ENCODE data around the gene CYLD. TPM values are rescaled to one million over a fixed set of nuclear protein-coding genes. Genes with fewer than 3 reads are reported as not detected.
A peak's percentile ranks its signal among the peaks of the same experiment; 100 is the strongest.

The CYLD gene
- total and polyA plus RNA-seq, 4 experiments from 2014 or later = 206 to 299 (median 274) TPM

DNA sequence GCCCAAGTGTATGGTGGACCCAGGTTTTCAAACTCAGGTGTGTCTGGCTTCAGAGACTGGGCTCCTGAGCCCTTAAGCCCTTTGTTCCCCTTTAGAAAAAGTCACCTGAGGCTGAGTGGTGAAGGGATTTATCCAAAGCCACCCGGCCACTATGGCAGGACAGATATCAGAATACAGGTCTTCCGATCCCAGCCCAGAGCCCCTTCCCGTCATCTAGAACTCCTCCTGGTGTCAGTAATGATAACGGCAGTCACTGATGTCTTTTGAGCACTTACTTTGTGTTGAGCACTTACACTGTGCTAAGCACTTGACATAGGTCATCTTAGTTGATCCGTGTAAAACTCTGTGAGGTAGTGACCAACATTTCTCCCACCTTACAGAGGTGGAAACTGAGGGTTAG, 31.9 kb upstream of the CYLD start:
- peak overlapping the region in 2 of 8 donors; percentile 4 to 20 for H3K4me3 Mint-ChIP-seq
- POLR2A ChIA-PET (ENCODE audit: partially characterized antibody) = interaction anchor here (1.6 to 2.5 kb wide), 5 partner anchors 15 to 43 kb away, joined by 5 to 17 read pairs (median 7); partner anchors contain the start of genes CYLD and SNX20
- CTCF ChIA-PET (ENCODE audit: partially characterized antibody) = interaction anchor here (1.3 to 2.5 kb wide), 2 partner anchors 11 to 34 kb away, joined by 5 to 10 read pairs; no protein-coding TSS in a partner anchor
- no peaks in the 10 kb centered on the region for H3K27me3 ChIP-seq (ENCODE audit: insufficient read depth, low read length)
- intact Hi-C loops (cut with micrococcal nuclease) = no loop called here
- no peaks in the 10 kb centered on the region for H3K27me3 Mint-ChIP-seq
- H3K27ac ChIP-seq (ENCODE audit: low read depth, low read length) = no peak overlapping the region
- H3K4me1 ChIP-seq (ENCODE audit: insufficient read depth, low read length) = peaks cover 26% of the 10 kb centered on the region
- peaks cover 19 to 53% of the 10 kb centered on the region in 2 donors for H3K36me3 Mint-ChIP-seq
- no peaks in the 10 kb centered on the region for H3K9me3 ChIP-seq (ENCODE audit: control insufficient read depth in 1 of 2, low read length in 2 of 2)
- H3K27ac Mint-ChIP-seq = peak overlapping the region; percentile 26 to 64 (median 49)
- no peak overlapping the region for H3K4me3 ChIP-seq (ENCODE audit: low read length in 2 of 2)
- no peak for DNase-seq
- peaks cover 0 to 8% (median 6%) of the 10 kb centered on the region in 8 donors for H3K9me3 Mint-ChIP-seq
- peaks cover 6% of the 10 kb centered on the region for H3K36me3 ChIP-seq (ENCODE audit: insufficient read depth, low read length)
- H3K4me1 Mint-ChIP-seq = peaks cover 34 to 57% (median 47%) of the 10 kb centered on the region in 4 donors

DNA sequence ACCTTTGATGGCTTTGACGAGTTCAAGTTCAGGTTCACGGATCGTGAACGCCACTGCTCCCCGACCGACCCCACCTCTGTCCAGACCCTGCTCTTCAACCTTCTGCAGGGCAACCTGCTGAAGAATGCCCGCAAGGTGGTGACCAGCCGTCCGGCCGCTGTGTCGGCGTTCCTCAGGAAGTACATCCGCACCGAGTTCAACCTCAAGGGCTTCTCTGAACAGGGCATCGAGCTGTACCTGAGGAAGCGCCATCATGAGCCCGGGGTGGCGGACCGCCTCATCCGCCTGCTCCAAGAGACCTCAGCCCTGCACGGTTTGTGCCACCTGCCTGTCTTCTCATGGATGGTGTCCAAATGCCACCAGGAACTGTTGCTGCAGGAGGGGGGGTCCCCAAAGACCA, 30.8 kb upstream of the CYLD start:
- Histone ChIP-seq H3K9me3 (ENCODE audit: control insufficient read depth in 1 of 2, low read length in 2 of 2) (no peaks in the 10 kb centered on the region), H3K4me3 (ENCODE audit: low read length in 2 of 2) (no peak overlapping the region), H3K27ac (ENCODE audit: low read depth, low read length) (no peak overlapping the region), H3K36me3 (ENCODE audit: insufficient read depth, low read length) (peaks cover 10% of the 10 kb centered on the region), H3K4me1 (ENCODE audit: insufficient read depth, low read length) (peaks cover 26% of the 10 kb centered on the region), H3K27me3 (ENCODE audit: insufficient read depth, low read length) (no peaks in the 10 kb centered on the region)
- no peak for DNase-seq
- H3K27ac Mint-ChIP-seq = peak overlapping the region in 1 of 7 donors; percentile 60
- ChIA-PET CTCF (ENCODE audit: partially characterized antibody) (interaction anchor here (1.3 kb wide), 1 partner anchor 46 kb away, joined by 3 read pairs; no protein-coding TSS in a partner anchor), POLR2A (ENCODE audit: partially characterized antibody) (interaction anchor here (1.7 kb wide), 1 partner anchor 30 kb away, joined by 5 read pairs; the partner anchor contains the start of gene SNX20)
- peaks cover 11 to 47% of the 10 kb centered on the region in 2 donors for H3K36me3 Mint-ChIP-seq
- H3K4me1 Mint-ChIP-seq = peaks cover 29 to 47% (median 38%) of the 10 kb centered on the region in 4 donors
- no peaks in the 10 kb centered on the region for H3K27me3 Mint-ChIP-seq
- H3K9me3 Mint-ChIP-seq = peaks cover 0 to 2% (median 0%) of the 10 kb centered on the region in 8 donors
- intact Hi-C loops (cut with micrococcal nuclease) = no loop called here
- H3K4me3 Mint-ChIP-seq = no peak overlapping the region

DNA sequence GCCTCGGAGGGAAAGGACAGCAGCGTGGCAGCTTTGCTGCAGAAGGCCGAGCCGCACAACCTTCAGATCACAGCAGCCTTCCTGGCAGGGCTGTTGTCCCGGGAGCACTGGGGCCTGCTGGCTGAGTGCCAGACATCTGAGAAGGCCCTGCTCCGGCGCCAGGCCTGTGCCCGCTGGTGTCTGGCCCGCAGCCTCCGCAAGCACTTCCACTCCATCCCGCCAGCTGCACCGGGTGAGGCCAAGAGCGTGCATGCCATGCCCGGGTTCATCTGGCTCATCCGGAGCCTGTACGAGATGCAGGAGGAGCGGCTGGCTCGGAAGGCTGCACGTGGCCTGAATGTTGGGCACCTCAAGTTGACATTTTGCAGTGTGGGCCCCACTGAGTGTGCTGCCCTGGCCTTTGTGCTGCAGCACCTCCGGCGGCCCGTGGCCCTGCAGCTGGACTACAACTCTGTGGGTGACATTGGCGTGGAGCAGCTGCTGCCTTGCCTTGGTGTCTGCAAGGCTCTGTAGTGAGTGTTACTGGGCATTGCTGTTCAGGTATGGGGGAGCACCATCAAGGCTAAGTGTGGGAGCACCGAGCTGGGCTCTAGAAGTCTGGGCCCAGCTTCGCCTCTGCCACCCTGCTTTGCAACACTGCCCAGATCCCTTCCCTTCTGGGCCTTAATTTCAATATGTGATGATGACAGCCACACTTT, 29.9 kb upstream of the CYLD start:
- Histone ChIP-seq H3K36me3 (ENCODE audit: insufficient read depth, low read length) (peaks cover 12% of the 10 kb centered on the region), H3K27ac (ENCODE audit: low read depth, low read length) (no peak overlapping the region), H3K27me3 (ENCODE audit: insufficient read depth, low read length) (no peaks in the 10 kb centered on the region), H3K4me1 (ENCODE audit: insufficient read depth, low read length) (peaks cover 26% of the 10 kb centered on the region), H3K4me3 (ENCODE audit: low read length in 2 of 2) (no peak overlapping the region), H3K9me3 (ENCODE audit: control insufficient read depth in 1 of 2, low read length in 2 of 2) (no peaks in the 10 kb centered on the region)
- Mint-ChIP-seq H3K27me3 (no peaks in the 10 kb centered on the region), H3K4me3 (no peak overlapping the region), H3K9me3 (peaks cover 0 to 2% (median 0%) of the 10 kb centered on the region in 8 donors), H3K36me3 (peaks cover 11 to 53% of the 10 kb centered on the region in 2 donors), H3K4me1 (peaks cover 26 to 41% (median 34%) of the 10 kb centered on the region in 4 donors), H3K27ac (peak overlapping the region in 3 of 7 donors; percentile 41 to 60 (median 52))
- no peak for DNase-seq
- intact Hi-C loops (cut with micrococcal nuclease) = no loop called here
- POLR2A ChIA-PET (ENCODE audit: partially characterized antibody) = no interaction called here
- CTCF ChIA-PET (ENCODE audit: partially characterized antibody) = no interaction called here

DNA sequence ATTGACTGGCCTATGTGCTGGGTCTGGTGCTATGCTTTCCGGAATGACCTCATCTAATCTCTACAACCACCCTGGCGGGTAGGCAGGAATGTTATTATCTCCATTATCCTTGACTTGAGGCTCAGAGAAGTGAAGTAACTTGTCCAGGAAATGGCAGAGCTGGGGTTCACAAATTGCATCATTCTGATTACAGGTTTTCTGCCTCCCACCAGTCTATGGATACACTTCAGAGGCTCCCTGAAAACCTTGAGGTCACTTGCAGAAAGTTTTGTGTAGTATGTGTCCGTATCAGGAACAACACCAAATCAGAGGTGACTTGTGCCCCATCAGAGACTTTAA, 29.4 kb upstream of the CYLD start:
- H3K4me3 Mint-ChIP-seq = no peak overlapping the region
- no peak overlapping the region for H3K27ac ChIP-seq (ENCODE audit: low read depth, low read length)

DNA sequence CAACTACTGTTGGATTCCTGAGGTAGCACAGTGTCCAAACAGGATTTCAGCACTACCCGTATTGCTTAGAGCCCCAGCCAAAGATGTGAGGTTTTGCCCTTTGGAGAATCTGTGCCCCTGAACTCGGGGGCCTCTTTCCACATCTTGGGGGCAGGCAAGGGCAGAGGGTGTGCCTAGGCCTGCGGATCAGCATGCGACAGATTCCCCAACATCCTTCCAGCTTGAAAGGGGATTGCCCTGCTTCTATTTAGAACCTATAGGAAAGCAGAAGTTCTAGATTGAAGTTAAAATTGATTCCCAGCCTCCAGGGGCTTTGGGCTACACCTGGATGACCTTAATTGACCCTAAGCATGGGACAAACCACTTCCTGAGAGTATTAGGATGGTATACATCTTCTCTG, 28.9 kb upstream of the CYLD start:
- CTCF ChIA-PET (ENCODE audit: partially characterized antibody) = interaction anchor here (1.3 to 2.0 kb wide), 2 partner anchors 10 to 93 kb away, joined by 3 to 8 read pairs; no protein-coding TSS in a partner anchor
- no peak overlapping the region for H3K4me3 Mint-ChIP-seq

More for the DNA sequence above, 29.4 kb upstream of the CYLD start:
- CTCF ChIA-PET (ENCODE audit: partially characterized antibody) = no interaction called here
- H3K27ac Mint-ChIP-seq = peak overlapping the region in 2 of 7 donors; percentile 52 to 60
- POLR2A ChIA-PET (ENCODE audit: partially characterized antibody) = no interaction called here
- H3K9me3 ChIP-seq (ENCODE audit: control insufficient read depth in 1 of 2, low read length in 2 of 2) = no peaks in the 10 kb centered on the region
- H3K9me3 Mint-ChIP-seq = no peaks in the 10 kb centered on the region
- no peak for DNase-seq
- no peaks in the 10 kb centered on the region for H3K27me3 Mint-ChIP-seq
- intact Hi-C loops (cut with micrococcal nuclease) = no loop called here
- no peak overlapping the region for H3K4me3 ChIP-seq (ENCODE audit: low read length in 2 of 2)
- H3K4me1 ChIP-seq (ENCODE audit: insufficient read depth, low read length) = peaks cover 26% of the 10 kb centered on the region
- H3K27me3 ChIP-seq (ENCODE audit: insufficient read depth, low read length) = no peaks in the 10 kb centered on the region
- peaks cover 22 to 38% (median 31%) of the 10 kb centered on the region in 4 donors for H3K4me1 Mint-ChIP-seq
- peaks cover 7 to 54% of the 10 kb centered on the region in 2 donors for H3K36me3 Mint-ChIP-seq
- H3K36me3 ChIP-seq (ENCODE audit: insufficient read depth, low read length) = peaks cover 12% of the 10 kb centered on the region

DNA sequence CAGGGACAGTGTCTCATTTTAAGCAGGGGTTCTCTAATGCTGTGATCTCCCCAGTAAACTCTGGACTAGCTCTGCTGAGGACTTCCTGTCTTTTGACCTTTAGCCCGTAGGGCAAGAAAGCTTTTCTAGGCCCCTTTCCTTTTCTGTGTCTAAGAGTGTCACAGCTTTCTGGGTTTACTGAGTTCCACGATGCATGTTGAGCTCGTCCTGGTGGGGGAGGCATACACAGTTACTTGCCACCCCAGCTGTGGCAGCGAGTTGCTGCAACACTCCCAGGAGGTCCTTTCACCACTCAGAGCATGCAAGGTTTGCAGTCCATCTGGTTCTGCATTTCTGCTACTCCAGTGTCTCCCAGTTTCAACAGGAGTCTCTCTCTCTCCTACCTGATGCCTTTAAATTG, 24.8 kb upstream of the CYLD start:
- no peak for DNase-seq
- Mint-ChIP-seq H3K4me1 (peaks cover 8 to 32% (median 20%) of the 10 kb centered on the region in 4 donors), H3K27me3 (no peaks in the 10 kb centered on the region), H3K4me3 (no peak overlapping the region), H3K9me3 (peaks cover 0 to 2% (median 0%) of the 10 kb centered on the region in 8 donors), H3K27ac (no peak overlapping the region), H3K36me3 (peaks cover 8 to 39% of the 10 kb centered on the region in 2 donors)
- H3K4me1 ChIP-seq (ENCODE audit: insufficient read depth, low read length) = peaks cover 12% of the 10 kb centered on the region
- H3K27ac ChIP-seq (ENCODE audit: low read depth, low read length) = no peak overlapping the region
- H3K4me3 ChIP-seq (ENCODE audit: low read length in 2 of 2) = no peak overlapping the region
- no peaks in the 10 kb centered on the region for H3K9me3 ChIP-seq (ENCODE audit: control insufficient read depth in 1 of 2, low read length in 2 of 2)
- ChIA-PET CTCF (ENCODE audit: partially characterized antibody) (interaction anchor here (0.7 to 2.7 kb wide), 4 partner anchors 13 to 89 kb away, joined by 3 to 11 read pairs (median 9); partner anchors contain the start of gene CYLD), POLR2A (ENCODE audit: partially characterized antibody) (interaction anchor here (0.9 to 1.1 kb wide), 2 partner anchors 25 to 30 kb away, joined by 3 to 4 read pairs; partner anchors contain the start of gene CYLD)
- peaks cover 12% of the 10 kb centered on the region for H3K36me3 ChIP-seq (ENCODE audit: insufficient read depth, low read length)
- no peaks in the 10 kb centered on the region for H3K27me3 ChIP-seq (ENCODE audit: insufficient read depth, low read length)
- intact Hi-C loops (cut with micrococcal nuclease) = no loop called here

More for the DNA sequence above, 28.9 kb upstream of the CYLD start:
- peak overlapping the region in 1 of 7 donors; percentile 56 for H3K27ac Mint-ChIP-seq
- peaks cover 4 to 51% of the 10 kb centered on the region in 2 donors for H3K36me3 Mint-ChIP-seq
- no peak for DNase-seq
- H3K9me3 Mint-ChIP-seq = no peaks in the 10 kb centered on the region
- H3K9me3 ChIP-seq (ENCODE audit: control insufficient read depth in 1 of 2, low read length in 2 of 2) = no peaks in the 10 kb centered on the region
- H3K27me3 Mint-ChIP-seq = no peaks in the 10 kb centered on the region
- H3K27me3 ChIP-seq (ENCODE audit: insufficient read depth, low read length) = no peaks in the 10 kb centered on the region
- H3K4me1 ChIP-seq (ENCODE audit: insufficient read depth, low read length) = peaks cover 23% of the 10 kb centered on the region
- intact Hi-C loops (cut with micrococcal nuclease) = no loop called here
- no peak overlapping the region for H3K27ac ChIP-seq (ENCODE audit: low read depth, low read length)
- no peak overlapping the region for H3K4me3 ChIP-seq (ENCODE audit: low read length in 2 of 2)
- H3K4me1 Mint-ChIP-seq = peaks cover 18 to 36% (median 28%) of the 10 kb centered on the region in 4 donors
- H3K36me3 ChIP-seq (ENCODE audit: insufficient read depth, low read length) = peaks cover 12% of the 10 kb centered on the region
- POLR2A ChIA-PET (ENCODE audit: partially characterized antibody) = no interaction called here

DNA sequence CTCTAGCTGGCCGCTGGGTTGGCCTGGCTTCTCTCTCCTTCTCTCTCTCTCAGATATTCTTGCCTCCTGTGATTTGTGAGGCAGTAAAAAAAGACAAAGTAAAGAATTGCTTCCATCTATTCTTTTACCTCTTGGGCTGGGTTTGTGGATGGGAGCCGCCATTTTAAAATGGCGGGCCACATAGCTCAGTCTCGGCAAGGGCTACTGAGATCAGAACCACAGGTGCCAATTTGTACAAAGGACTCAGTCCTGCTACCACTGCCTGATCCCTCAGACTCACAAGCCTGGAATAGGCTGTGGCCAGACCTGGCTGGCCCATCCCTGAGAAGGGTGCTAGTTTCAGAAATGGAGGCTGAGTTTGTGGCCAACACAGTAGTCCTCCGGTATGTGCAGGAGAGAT, 24.4 kb upstream of the CYLD start:
- no peaks in the 10 kb centered on the region for H3K27me3 ChIP-seq (ENCODE audit: insufficient read depth, low read length)
- Mint-ChIP-seq H3K4me3 (no peak overlapping the region), H3K36me3 (peaks cover 8 to 38% of the 10 kb centered on the region in 2 donors), H3K4me1 (peaks cover 9 to 36% (median 21%) of the 10 kb centered on the region in 4 donors), H3K9me3 (peaks cover 0 to 2% (median 0%) of the 10 kb centered on the region in 8 donors), H3K27ac (no peak overlapping the region), H3K27me3 (no peaks in the 10 kb centered on the region)
- no peak overlapping the region for H3K4me3 ChIP-seq (ENCODE audit: low read length in 2 of 2)
- peaks cover 7% of the 10 kb centered on the region for H3K36me3 ChIP-seq (ENCODE audit: insufficient read depth, low read length)
- no peak overlapping the region for H3K27ac ChIP-seq (ENCODE audit: low read depth, low read length)
- peaks cover 12% of the 10 kb centered on the region for H3K4me1 ChIP-seq (ENCODE audit: insufficient read depth, low read length)
- H3K9me3 ChIP-seq (ENCODE audit: control insufficient read depth in 1 of 2, low read length in 2 of 2) = no peaks in the 10 kb centered on the region
- intact Hi-C loops (cut with micrococcal nuclease) = no loop called here
- no peak for DNase-seq
- ChIA-PET CTCF (ENCODE audit: partially characterized antibody) (interaction anchor here (0.7 to 2.7 kb wide), 4 partner anchors 13 to 89 kb away, joined by 3 to 11 read pairs (median 9); partner anchors contain the start of gene CYLD), POLR2A (ENCODE audit: partially characterized antibody) (interaction anchor here (0.9 to 1.1 kb wide), 2 partner anchors 24 to 29 kb away, joined by 3 to 4 read pairs; partner anchors contain the start of gene CYLD)
